ENCODE measurements around the gene PCDHGA6. TPM values are rescaled to one million over a fixed set of nuclear protein-coding genes. Genes with fewer than 3 reads are reported as not detected.

The PCDHGA6 gene
- total and polyA plus RNA-seq, 2 of the 8 experiments (the other 6 are each of a cell fraction or from before 2014, with no cell fraction given): 1.4 to 2.0 TPM

GRCh38 chr5:141326088-141326854 lies 47.4 kb upstream of the PCDHGA6 start (continued):
- no peak for TF ChIP-seq EZH2 (IDR thresholded peaks at IDR 0.05; ENCODE audit: low read depth, low read length, severe bottlenecking)
- TF ChIP-seq SP4 (IDR thresholded peaks at IDR 0.05; ENCODE audit: low read length): no peak
- TF ChIP-seq RBBP5 (IDR thresholded peaks at IDR 0.05; ENCODE audit: borderline replicate concordance, low read depth, low read length): no peak

Measured in H1 (cell line).